ENCODE results near the gene ADAMTS6.

- TF ChIP-seq MAX (IDR thresholded peaks at IDR 0.05), result no peak
- no peak for TF ChIP-seq REST (IDR thresholded peaks at IDR 0.05; ENCODE audit: low read depth)
- no peak for TF ChIP-seq EGR1 (IDR thresholded peaks at IDR 0.05)
- TF ChIP-seq NFIC (IDR thresholded peaks at IDR 0.05), result no peak
- no peak for TF ChIP-seq CREB1 (IDR thresholded peaks at IDR 0.05; ENCODE audit: low read depth)
- no peak for TF ChIP-seq YY1 (IDR thresholded peaks at IDR 0.05; ENCODE audit: low read depth)
- TF ChIP-seq CEBPB (IDR thresholded peaks at IDR 0.05), result no peak
- no peak for TF ChIP-seq EP300 (IDR thresholded peaks at IDR 0.05; ENCODE audit: borderline replicate concordance)
- no peak for TF ChIP-seq TAF1 (IDR thresholded peaks at IDR 0.05; ENCODE audit: low read depth)
- TF ChIP-seq ZBTB7A (IDR thresholded peaks at IDR 0.05; ENCODE audit: low read depth), result no peak
- TF ChIP-seq USF1 (IDR thresholded peaks at IDR 0.05), result no peak
- no peak for TF ChIP-seq RAD21 (IDR thresholded peaks at IDR 0.05; ENCODE audit: low read depth)
- TF ChIP-seq TEAD4 (IDR thresholded peaks at IDR 0.05), result no peak
- no peak for TF ChIP-seq FOXM1 (IDR thresholded peaks at IDR 0.05; ENCODE audit: borderline replicate concordance, low read depth)
These were observed 7.4 kb upstream of the ADAMTS6 start for GRCh38 chr5:65489119-65489518.

Data from Ishikawa (cell line).